GM19397 (cell line): ENCODE measurements around the gene GPM6B.
"Not testable (repeated sequence)": the region's sequence is repeated elsewhere in the genome, so short reads cannot be mapped to it uniquely, and the experiment has no call there.

Experiments
- ATAC-seq: cut with Tn5 transposase; IDR thresholded peaks from one replicate; pipeline ENCODE4 v1.9.1; 2021; ENCODE audit warnings: mild to moderate bottlenecking, moderate library complexity; ENCODE audit not compliant: unreplicated experiment

Gene GPM6B

DNA sequence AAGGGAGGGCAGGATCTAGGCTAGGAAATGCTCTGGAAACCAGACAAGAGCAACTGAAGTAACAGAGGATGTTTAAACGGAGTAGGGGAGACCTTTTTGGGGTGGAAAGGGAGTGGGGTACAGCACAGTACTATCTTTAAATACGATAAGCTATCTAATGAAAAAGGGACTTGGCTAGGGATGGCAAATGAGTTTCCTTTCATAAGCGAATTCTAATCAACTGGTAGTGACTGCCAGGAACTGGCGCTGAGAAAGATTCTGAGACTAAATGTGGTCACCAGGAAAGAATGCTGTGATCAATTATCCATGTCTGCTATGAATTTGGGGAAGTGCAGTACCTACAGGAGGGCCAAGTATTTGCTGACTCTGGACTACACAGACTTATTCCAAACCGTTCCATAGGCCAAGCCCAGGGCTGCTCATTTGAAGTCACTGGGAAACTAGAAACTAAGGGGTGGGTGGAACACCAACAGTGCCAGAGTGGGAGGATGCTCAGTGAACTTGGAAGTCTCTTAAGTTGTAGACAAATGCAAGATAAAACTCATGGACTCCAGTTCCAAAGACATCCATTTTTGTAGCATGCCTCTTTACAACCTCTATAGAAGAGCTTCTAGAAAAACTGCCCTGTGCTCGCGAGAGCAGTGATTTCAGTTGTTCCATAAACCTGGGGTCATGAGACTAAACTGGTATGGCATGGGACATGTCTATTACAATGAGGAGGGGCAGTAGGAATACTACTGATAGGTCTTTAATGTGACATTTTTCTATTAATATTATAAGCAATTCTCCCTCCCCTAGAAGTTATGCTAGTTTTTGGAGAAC is 84.4 kb downstream of the GPM6B start:
- ATAC-seq: no peak

DNA sequence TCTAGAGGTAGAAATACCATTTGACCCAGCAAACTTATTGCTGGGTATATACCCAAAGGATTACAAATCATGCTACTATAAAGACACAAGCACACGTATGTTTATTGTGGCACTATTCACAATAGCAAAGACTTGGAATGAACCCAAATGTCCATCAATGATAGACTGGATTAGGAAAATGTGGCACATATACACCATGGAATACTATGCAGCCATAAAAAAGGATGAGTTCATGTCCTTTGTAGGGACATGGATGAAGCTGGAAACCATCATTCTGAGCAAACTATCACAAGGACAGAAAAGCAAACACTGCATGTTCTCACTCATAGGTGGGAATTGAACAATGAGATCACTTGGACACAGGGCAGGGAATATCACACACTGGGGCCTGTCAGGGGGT is 86.4 kb downstream of the GPM6B start:
- not testable (repeated sequence) for ATAC-seq

DNA sequence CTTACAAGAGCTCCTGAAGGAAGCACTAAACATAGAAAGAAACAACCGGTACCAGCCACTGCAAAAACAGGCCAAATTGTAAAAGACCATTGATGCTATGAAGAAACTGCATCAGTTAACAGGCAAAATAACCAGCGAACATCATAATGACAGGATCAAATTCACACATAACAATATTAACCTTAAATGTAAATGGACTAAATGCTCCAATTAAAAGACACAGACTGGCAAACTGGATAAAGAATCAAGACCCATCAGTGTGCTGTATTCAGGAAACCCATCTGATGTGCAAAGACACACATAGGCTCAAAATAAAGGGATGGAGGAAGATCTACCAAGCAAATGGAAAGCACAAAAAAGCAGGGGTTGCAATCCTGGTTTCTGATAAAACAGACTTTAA is 90.3 kb downstream of the GPM6B start:
- ATAC-seq: not testable (repeated sequence)

DNA sequence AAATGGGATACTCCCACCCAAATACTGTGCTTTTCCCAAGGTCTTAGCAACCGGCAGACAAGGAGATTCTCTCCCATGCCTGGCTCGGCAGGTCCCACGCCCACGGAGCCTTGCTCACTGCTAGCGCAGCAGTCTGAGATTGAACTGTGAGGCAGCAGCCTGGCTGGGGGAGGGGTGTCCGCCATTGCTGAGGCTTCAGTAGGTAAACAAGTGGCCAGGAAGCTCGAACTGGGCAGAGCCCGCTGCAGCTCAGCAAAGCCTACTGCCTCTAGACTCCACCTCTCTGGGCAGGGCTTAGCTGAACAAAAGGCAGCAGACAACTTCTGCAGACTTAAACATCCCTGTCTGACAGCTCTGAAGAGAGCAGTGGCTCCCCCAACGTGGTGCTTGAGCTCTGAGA is 92.0 kb downstream of the GPM6B start:
- not testable (repeated sequence) for ATAC-seq

DNA sequence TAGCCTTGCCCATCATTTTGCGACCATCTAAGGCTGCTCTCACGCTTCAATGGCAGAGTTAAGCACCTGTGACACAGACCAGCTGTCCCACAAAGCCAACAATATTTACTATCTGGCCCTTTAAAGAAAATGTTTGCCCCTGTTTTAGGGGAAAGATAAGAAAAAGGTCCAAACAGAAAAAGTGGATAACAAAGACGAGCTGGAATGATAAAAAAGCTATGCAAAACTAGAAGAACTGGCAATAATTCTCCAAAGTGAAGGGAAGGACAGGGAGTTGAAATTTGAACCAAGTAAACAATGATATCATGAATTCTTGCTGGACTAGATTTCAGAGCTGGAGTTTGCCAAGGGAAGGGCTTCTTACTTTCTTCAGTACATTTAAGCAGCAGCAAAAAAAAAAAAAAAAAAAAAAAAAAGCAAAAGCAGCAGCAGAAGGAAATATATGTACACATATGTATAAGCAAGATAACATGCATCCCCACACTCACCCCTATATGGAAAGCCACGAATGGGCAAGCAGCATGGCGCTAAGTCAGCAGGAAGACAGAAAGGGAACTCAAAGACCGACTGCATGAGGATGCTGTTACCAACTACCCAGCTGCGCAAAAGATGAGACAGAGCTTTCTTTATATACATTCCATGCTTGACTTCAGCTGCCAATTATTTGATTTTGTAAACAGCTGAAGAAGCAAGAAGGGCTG is 94.9 kb downstream of the GPM6B start:
- no peak for ATAC-seq

DNA sequence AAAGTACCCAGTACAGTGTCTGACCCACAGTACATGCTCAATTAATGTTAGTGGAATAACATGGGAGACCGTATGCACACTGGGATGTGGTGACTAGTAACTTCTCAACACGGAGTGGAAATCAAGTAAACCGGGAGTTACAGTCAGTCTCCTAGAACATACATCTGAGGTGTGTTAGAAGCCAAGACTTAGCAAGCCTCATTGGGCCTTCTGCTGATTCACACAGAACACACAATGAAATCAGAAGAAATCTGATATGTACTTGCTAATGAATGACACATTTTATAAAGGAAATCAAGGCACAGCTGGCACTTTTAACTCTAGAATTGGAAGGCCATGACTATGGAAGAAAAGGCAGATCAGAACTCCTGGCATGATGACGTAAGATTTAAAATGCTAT is 95.5 kb downstream of the GPM6B start:
- no peak for ATAC-seq
